ENCODE results near the gene CRACR2A.

CRACR2A gene

DNA sequence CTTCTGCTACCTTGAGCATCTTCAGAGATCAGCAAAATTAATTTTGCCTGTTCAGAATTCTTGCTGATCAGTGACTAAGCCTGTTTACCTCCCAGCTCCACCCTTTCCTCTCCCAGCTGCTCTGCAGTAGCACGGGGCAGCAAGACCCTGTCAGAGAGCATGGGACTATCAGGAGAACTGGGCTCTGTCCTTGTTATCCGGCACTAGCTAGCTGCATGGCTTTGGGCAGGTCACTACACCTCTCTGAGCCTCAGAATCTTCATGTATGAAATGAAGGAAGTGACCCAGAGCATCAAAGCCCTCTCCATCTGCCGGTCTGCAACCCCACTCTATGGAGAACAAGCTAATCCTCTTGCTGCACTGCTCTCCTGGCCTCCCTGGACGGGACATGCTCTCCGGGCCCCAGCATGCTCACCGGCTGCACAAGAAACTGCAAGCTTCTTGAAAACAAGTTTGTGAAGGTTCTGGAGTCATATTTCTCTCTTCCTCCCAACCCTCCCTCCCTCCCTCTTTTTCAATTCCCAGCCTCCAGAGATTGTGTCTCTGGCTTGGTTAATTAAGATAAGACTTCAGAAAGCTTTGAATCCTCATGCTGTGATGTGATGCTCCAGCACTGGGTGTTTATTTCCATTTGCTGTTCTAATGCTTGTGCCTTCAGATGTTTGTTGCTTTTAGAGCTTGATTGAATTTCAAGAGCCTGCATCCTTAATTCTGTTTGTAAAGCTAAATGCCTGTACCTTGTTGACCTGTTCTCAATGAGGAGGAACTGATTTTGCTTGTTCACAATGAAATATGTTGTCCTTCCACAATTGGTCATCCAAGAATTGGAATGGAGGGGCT lies 101.1 kb downstream of the CRACR2A start:
- WGBS (ENCODE audit: insufficient coverage, insufficient read length), result no CpG with 5 or more reads among the region's 6 CpGs

DNA sequence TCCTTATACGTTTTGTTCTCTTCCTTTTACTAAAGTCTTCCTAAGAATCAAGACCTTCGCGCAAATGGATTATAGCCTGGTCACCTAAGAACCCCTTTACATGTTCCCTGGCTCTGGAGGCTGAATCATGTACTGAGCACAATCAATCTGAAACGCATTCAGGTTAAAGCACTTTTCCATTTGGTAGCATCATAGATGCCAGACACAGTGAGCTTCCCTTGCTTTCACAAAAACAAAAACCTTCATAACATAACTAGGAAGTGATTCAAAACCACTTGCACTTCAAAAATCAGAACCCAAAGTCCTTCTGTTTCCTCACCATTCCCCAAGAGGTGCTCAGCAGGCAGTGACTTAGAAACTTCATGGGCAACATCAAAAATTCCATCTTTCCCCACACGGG lies 105.4 kb downstream of the CRACR2A start:
- no CpG with 5 or more reads among the region's 5 CpGs for WGBS (ENCODE audit: insufficient coverage, insufficient read length)
- no peaks in the 10 kb centered on the region for H3K27me3 ChIP-seq (ENCODE audit: control insufficient read depth, insufficient read depth, low read length)
- no peak for DNase-seq (ENCODE audit: low read depth, low spot score)

More for the DNA sequence above, 101.1 kb downstream of the CRACR2A start:
- no peaks in the 10 kb centered on the region for H3K9me3 ChIP-seq (ENCODE audit: control insufficient read depth, insufficient read depth, low read length)
- H3K27ac ChIP-seq (ENCODE audit: low read length), result no peak overlapping the region
- H3K27me3 ChIP-seq (ENCODE audit: control insufficient read depth, insufficient read depth, low read length), result no peaks in the 10 kb centered on the region
- H3K4me3 ChIP-seq (ENCODE audit: low read length), result no peak overlapping the region
- H3K4me1 ChIP-seq (ENCODE audit: control insufficient read depth, insufficient read depth, low read length), result no peaks in the 10 kb centered on the region
- DNase-seq (ENCODE audit: low read depth, low spot score), result no peak
- H3K36me3 ChIP-seq (ENCODE audit: control insufficient read depth, insufficient read depth, low read length), result no peaks in the 10 kb centered on the region

DNA sequence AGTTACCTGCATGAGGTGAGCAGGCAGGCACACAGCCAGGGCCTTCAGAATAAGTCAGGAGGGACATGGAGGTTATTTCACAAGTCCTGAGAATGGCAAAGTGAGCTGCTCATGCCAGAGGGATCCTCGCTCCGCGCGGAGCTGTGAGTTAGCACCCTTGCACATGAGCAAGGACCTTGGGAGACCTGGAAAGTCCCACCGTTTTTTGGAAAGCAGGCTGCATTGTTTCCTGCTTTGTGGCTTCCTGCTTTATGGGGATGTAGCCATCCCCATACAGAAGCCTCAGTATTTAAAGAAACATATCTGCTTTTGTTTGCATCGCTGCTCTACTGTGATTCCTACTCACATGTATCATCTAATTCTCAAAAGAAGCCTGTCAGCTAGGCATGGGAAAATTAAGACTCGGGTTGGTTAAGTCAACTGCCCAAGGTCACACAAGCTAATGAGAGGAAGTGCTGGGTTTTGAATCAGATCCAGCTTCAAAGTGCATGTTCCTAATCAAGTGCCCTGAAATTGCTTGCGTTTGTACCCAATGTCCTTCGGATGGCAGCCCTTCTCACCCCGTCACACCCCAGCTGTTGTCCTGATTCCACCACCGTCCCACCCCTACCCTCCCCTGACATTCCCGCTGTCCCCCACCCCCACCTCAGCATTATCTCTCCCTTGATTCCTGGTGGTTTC lies 106.2 kb downstream of the CRACR2A start:
- H3K4me1 ChIP-seq (ENCODE audit: control insufficient read depth, insufficient read depth, low read length), result no peaks in the 10 kb centered on the region
- H3K27ac ChIP-seq (ENCODE audit: low read length), result no peak overlapping the region
- WGBS (ENCODE audit: insufficient coverage, insufficient read length), result no CpG with 5 or more reads among the region's 12 CpGs
- H3K36me3 ChIP-seq (ENCODE audit: control insufficient read depth, insufficient read depth, low read length), result no peaks in the 10 kb centered on the region
- H3K27me3 ChIP-seq (ENCODE audit: control insufficient read depth, insufficient read depth, low read length), result no peaks in the 10 kb centered on the region
- H3K9me3 ChIP-seq (ENCODE audit: control insufficient read depth, insufficient read depth, low read length), result no peaks in the 10 kb centered on the region
- H3K4me3 ChIP-seq (ENCODE audit: low read length), result no peak overlapping the region
- DNase-seq (ENCODE audit: low read depth, low spot score), result no peak

More for the DNA sequence above, 105.4 kb downstream of the CRACR2A start:
- Histone ChIP-seq H3K9me3 (ENCODE audit: control insufficient read depth, insufficient read depth, low read length) (no peaks in the 10 kb centered on the region), H3K4me3 (ENCODE audit: low read length) (no peak overlapping the region), H3K27ac (ENCODE audit: low read length) (no peak overlapping the region), H3K36me3 (ENCODE audit: control insufficient read depth, insufficient read depth, low read length) (no peaks in the 10 kb centered on the region), H3K4me1 (ENCODE audit: control insufficient read depth, insufficient read depth, low read length) (no peaks in the 10 kb centered on the region)

GRCh38 chr12:3645091-3645490 lies 107.8 kb downstream of the CRACR2A start:
- Histone ChIP-seq H3K4me3 (ENCODE audit: low read length) (no peak overlapping the region), H3K36me3 (ENCODE audit: control insufficient read depth, insufficient read depth, low read length) (no peaks in the 10 kb centered on the region), H3K4me1 (ENCODE audit: control insufficient read depth, insufficient read depth, low read length) (no peaks in the 10 kb centered on the region), H3K27me3 (ENCODE audit: control insufficient read depth, insufficient read depth, low read length) (no peaks in the 10 kb centered on the region), H3K9me3 (ENCODE audit: control insufficient read depth, insufficient read depth, low read length) (no peaks in the 10 kb centered on the region), H3K27ac (ENCODE audit: low read length) (no peak overlapping the region)
- DNase-seq (ENCODE audit: low read depth, low spot score), result no peak
- WGBS (ENCODE audit: insufficient coverage, insufficient read length), result no CpG with 5 or more reads among the region's 4 CpGs

- H3K27me3 ChIP-seq (ENCODE audit: control insufficient read depth, insufficient read depth, low read length), result no peaks in the 10 kb centered on the region
- no peaks in the 10 kb centered on the region for H3K9me3 ChIP-seq (ENCODE audit: control insufficient read depth, insufficient read depth, low read length)
- 100% methylated on average over 1 of the region's 8 CpGs for WGBS (ENCODE audit: insufficient coverage, insufficient read length)
- H3K27ac ChIP-seq (ENCODE audit: low read length), result no peak overlapping the region
- DNase-seq (ENCODE audit: low read depth, low spot score), result no peak
- no peak overlapping the region for H3K4me3 ChIP-seq (ENCODE audit: low read length)
- H3K36me3 ChIP-seq (ENCODE audit: control insufficient read depth, insufficient read depth, low read length), result no peaks in the 10 kb centered on the region
- no peaks in the 10 kb centered on the region for H3K4me1 ChIP-seq (ENCODE audit: control insufficient read depth, insufficient read depth, low read length)
Measured at GRCh38 chr12:3644104-3644503, 108.8 kb downstream of the CRACR2A start.

DNA sequence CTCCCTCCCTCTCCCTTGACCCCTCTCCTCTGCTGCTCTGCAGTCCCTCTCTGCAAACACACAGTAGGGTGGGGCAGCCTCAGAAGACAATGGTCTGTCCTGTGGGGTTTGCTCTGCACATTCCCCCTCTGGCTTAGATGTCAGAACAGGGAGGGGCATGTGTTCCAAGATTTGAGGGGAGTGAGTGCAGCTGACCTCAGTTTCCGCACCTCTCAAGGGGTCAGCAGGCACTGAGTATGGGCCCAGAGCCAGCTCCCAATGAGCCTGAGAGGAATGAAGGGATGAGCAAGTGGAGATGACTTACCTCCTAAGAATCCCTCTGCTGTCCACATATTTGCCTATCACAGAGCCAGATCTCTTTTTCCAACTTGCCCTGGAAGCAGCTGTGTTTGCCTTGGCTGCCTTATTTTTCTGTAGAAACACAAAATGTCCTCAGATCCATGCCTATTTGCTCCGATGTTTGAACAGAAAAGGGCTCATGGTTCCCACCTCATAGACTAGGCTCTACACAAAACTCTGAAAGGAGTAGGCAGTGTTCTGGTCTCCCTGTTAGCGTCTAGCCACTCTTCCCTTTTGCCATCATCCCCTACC lies 111.4 kb downstream of the CRACR2A start:
- DNase-seq (ENCODE audit: low read depth, low spot score), result no peak
- Histone ChIP-seq H3K36me3 (ENCODE audit: control insufficient read depth, insufficient read depth, low read length) (no peaks in the 10 kb centered on the region), H3K4me1 (ENCODE audit: control insufficient read depth, insufficient read depth, low read length) (no peaks in the 10 kb centered on the region), H3K4me3 (ENCODE audit: low read length) (no peak overlapping the region), H3K27ac (ENCODE audit: low read length) (no peak overlapping the region), H3K27me3 (ENCODE audit: control insufficient read depth, insufficient read depth, low read length) (no peaks in the 10 kb centered on the region), H3K9me3 (ENCODE audit: control insufficient read depth, insufficient read depth, low read length) (no peaks in the 10 kb centered on the region)
- no CpG with 5 or more reads among the region's 3 CpGs for WGBS (ENCODE audit: insufficient coverage, insufficient read length)

DNA sequence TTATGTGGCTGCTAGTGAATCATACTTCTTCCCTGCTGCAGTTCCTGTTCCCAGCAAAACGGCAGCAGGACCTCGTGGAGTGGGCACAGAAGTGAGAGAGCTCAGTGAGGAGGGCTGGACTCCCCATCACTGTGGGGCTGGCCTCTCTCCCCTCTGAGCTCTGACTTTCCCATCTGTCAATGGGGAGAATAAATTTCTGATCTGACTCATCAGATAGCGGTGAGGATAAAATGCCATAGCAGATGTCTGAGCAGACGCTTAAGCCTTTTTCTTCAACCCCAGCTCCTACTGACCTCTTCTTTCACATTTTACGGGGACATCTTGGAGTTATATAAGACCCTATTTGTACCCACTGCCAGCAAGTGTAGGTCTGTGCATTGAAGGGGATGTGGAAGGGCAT lies 116.6 kb downstream of the CRACR2A start:
- H3K27me3 ChIP-seq (ENCODE audit: control insufficient read depth, insufficient read depth, low read length), result no peaks in the 10 kb centered on the region
- WGBS (ENCODE audit: insufficient coverage, insufficient read length), result no CpG with 5 or more reads among the region's 5 CpGs
- H3K27ac ChIP-seq (ENCODE audit: low read length), result no peak overlapping the region
- H3K4me1 ChIP-seq (ENCODE audit: control insufficient read depth, insufficient read depth, low read length), result no peaks in the 10 kb centered on the region
- H3K36me3 ChIP-seq (ENCODE audit: control insufficient read depth, insufficient read depth, low read length), result no peaks in the 10 kb centered on the region
- no peak overlapping the region for H3K4me3 ChIP-seq (ENCODE audit: low read length)
- no peak for DNase-seq (ENCODE audit: low read depth, low spot score)
- H3K9me3 ChIP-seq (ENCODE audit: control insufficient read depth, insufficient read depth, low read length), result no peaks in the 10 kb centered on the region

DNA sequence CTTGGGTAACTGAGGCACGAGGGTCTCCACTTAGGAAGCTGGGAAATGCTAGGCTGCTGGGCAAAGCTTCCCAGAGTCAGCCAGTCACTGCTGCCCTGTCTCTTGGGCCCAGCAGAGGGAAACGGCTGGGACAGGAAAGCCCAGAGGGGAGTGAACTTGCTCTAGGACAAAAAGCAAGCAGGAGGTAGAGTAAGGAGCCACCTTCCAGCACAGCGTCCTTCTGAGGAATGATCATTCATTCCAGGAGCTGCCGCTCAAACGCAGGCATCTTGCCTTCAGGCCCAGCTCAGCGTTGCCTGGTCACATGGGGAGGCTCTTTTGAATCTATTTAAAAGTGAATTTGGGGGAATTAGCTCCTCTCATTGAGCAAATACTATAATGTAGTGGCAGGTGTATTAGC lies 118.6 kb downstream of the CRACR2A start:
- Histone ChIP-seq H3K27ac (ENCODE audit: low read length) (no peak overlapping the region), H3K4me3 (ENCODE audit: low read length) (no peak overlapping the region)
- WGBS (ENCODE audit: insufficient coverage, insufficient read length), result no CpG with 5 or more reads among the region's 6 CpGs

GRCh38 chr12:3633396-3633795 lies 119.5 kb downstream of the CRACR2A start:
- no CpG with 5 or more reads among the region's 9 CpGs for WGBS (ENCODE audit: insufficient coverage, insufficient read length)

More for the DNA sequence above, 118.6 kb downstream of the CRACR2A start:
- H3K27me3 ChIP-seq (ENCODE audit: control insufficient read depth, insufficient read depth, low read length), result no peaks in the 10 kb centered on the region
- no peaks in the 10 kb centered on the region for H3K9me3 ChIP-seq (ENCODE audit: control insufficient read depth, insufficient read depth, low read length)
- no peak for DNase-seq (ENCODE audit: low read depth, low spot score)
- no peaks in the 10 kb centered on the region for H3K36me3 ChIP-seq (ENCODE audit: control insufficient read depth, insufficient read depth, low read length)
- no peaks in the 10 kb centered on the region for H3K4me1 ChIP-seq (ENCODE audit: control insufficient read depth, insufficient read depth, low read length)

GRCh38 chr12:3632754-3633153 lies 120.2 kb downstream of the CRACR2A start:
- WGBS (ENCODE audit: insufficient coverage, insufficient read length), result no CpG with 5 or more reads among the region's 2 CpGs
- no peaks in the 10 kb centered on the region for H3K4me1 ChIP-seq (ENCODE audit: control insufficient read depth, insufficient read depth, low read length)

More at GRCh38 chr12:3633396-3633795, 119.5 kb downstream of the CRACR2A start:
- Histone ChIP-seq H3K36me3 (ENCODE audit: control insufficient read depth, insufficient read depth, low read length) (no peaks in the 10 kb centered on the region), H3K4me1 (ENCODE audit: control insufficient read depth, insufficient read depth, low read length) (no peaks in the 10 kb centered on the region), H3K27me3 (ENCODE audit: control insufficient read depth, insufficient read depth, low read length) (no peaks in the 10 kb centered on the region), H3K9me3 (ENCODE audit: control insufficient read depth, insufficient read depth, low read length) (no peaks in the 10 kb centered on the region), H3K4me3 (ENCODE audit: low read length) (no peak overlapping the region), H3K27ac (ENCODE audit: low read length) (no peak overlapping the region)
- no peak for DNase-seq (ENCODE audit: low read depth, low spot score)

More at GRCh38 chr12:3632754-3633153, 120.2 kb downstream of the CRACR2A start:
- H3K27ac ChIP-seq (ENCODE audit: low read length), result no peak overlapping the region
- no peaks in the 10 kb centered on the region for H3K27me3 ChIP-seq (ENCODE audit: control insufficient read depth, insufficient read depth, low read length)
- DNase-seq (ENCODE audit: low read depth, low spot score), result no peak
- H3K36me3 ChIP-seq (ENCODE audit: control insufficient read depth, insufficient read depth, low read length), result no peaks in the 10 kb centered on the region
- H3K4me3 ChIP-seq (ENCODE audit: low read length), result no peak overlapping the region
- H3K9me3 ChIP-seq (ENCODE audit: control insufficient read depth, insufficient read depth, low read length), result no peaks in the 10 kb centered on the region
